ENCODE data around the gene NOD1.
"Not testable (repeated sequence)": the region's sequence is repeated elsewhere in the genome, so short reads cannot be mapped to it uniquely, and the experiment has no call there.

NOD1 gene

DNA sequence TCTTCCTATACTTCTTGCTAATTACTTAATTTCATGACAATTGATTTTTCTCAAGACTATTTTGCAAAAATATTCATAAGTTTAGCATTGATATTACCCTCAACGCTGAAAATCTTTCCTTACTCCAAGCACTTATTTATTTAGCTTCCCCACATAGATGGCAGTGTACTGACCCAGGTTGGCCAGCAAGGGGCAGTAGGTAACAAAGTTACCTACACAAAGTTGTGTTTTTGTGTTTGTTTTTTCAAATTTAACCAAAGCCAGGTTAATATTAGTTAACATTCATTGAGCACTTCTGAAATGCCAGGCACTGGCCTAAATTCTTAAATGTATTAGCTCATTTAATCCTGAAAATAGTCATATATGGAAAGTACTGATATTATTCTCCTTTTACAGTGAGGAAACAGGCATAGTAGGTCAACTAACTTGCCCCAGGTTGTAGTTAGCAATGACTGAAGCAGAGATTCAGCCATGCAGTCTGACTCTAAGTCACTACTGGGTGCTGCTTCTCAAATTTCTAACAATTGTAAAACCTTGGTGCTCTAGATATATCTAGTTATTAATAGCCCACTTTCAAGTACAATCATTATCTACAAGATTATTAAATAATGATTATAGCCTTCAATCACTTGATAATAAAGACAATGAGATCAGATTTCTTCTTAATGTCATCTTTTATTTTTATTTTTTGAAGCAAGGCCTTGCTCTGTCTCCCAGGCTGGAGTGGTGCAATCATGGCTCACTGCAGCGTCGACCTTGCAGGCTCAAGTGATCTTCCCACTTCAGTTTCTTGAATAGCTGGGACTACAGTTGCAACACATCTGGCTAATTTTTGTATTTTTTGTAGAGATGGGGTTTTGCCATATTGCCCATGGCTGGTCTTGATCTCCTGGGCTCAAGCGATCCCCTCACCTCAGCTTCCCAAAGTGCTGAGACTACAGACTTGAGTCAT lies 31.8 kb upstream of the NOD1 start:
- H3K4me3 ChIP-seq (ENCODE audit: low read length) = no peak overlapping the region
- TF ChIP-seq ZNF274 (IDR thresholded peaks at IDR 0.05; ENCODE audit: low read depth, low read length) = no peak

DNA sequence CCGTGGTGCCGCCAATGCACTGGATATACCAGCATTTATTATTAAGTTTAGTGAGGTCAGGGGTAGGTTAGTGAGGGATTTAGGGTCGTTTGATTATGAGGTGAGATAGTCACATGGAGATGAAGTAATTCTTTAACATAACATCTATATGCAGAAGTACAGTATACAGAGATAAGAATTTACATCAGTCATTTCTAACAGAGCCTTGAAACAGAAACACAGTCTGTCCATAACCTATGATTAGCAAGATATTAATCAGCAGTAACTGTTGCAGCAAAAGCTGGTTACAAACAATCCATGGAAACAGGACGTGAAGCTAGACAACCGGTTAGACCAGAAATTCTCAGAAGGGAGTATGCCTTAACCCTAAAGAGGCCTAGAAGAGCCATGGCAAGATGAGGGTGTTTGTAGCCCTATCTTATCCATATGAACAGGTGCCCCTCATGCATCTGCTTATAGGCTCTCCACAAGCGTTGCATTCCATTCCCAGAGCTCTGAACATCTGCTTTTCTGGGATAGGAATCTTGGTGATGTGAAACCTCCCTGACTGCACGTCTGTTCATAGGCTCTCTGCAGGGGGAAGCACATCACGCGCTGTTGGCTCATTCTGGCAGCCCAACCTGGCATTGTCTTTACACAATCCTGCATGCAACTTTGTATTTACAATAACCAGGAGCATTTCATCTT lies 30.7 kb upstream of the NOD1 start:
- not testable (repeated sequence) for H3K4me3 ChIP-seq (ENCODE audit: low read length)

DNA sequence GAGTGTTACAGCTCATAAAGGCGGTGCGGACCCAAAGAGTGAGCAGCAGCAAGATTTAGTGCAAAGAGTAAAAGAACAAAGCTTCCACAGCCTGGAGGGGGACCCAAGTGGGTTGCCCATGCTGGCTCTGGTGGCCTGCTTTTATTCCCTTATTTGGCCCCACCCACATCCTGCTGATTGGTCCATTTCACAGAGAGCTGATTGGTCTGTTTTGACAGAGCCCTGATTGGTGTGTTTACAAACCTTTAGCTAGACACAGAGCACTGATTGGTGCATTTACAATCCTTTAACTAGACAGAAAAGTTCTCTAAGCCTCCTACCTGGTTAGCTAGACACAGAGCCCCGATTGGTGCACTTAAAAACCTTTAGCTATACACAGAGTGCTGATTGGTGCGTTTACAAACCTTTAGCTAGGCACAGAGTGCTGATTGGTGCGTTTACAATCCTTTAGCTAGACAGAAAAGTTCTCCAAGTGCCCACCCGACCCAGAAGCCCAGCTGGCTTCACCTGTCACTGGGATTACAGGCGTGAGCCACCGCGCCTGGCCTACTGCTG lies 28.8 kb upstream of the NOD1 start:
- H3K4me3 ChIP-seq (ENCODE audit: low read length) = not testable (repeated sequence)

DNA sequence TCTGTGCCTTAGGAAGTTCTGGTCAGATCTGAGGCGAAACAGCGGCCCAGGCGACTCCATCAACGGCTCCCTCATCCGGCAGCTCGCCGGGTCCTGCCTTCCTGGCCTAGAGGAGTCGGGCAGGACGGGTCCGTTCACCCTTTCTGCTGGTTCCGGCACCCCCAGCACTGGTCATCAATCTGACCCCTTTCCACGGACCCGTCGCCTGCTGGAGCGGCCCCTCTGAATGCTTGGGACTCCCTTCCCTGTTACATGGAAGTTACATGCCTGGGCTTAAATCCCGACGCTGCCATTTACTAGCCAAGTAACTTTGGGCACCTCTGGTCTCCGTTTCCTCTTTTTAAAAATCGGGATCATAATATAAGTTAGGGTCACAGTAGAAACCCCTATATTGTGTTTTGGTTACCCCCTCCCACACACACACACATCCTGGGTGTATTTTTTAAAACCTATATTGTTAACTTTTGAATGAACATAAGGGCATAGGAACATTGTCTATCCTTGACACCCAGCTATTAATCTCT lies 26.7 kb upstream of the NOD1 start:
- TF ChIP-seq ZNF274 (IDR thresholded peaks at IDR 0.05; ENCODE audit: low read depth, low read length) = no peak
- peak overlapping the region; percentile 63 for H3K4me3 ChIP-seq (ENCODE audit: low read length)

DNA sequence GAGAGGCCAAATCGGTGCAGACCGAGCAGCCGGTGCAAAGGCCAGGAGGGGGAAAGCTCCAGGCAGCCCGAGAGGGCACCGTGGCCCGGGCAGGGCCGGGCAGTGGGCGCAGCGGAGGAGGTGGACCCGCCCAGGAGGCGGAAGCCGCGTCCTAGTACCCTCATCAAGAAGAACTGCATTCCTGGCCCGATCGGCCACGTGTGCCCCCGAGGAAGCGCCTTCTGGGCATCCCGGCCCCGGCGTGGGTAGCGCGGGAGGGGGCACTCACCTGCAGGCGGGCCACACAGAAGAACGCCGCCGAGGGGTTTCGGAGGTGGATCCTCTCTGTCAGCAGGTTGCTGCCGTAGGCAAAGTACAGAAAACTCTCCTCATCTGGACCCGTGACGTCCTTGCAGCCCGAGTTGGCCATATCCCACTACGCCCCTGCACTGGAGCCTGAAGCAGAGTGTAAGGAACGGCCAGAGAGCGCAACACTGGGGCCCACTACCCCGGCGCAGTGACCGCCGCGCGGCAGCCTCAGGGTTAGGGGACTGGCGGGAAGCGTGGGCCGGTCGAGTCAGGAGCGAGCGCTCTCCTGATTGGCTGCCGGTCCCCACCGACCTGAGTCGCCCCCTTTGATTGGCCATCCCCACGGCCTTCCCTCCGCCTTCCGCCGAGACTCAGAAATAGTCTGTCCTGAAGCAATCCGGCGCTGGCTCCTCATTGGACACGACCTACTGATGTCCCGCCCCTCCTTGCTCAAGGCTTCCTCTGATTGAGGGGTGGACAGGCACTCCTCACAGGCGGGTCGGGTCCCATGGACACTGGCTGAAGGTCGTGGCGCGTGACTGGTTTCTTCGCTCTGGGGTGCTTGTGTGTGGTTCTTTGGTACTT lies 26.0 kb upstream of the NOD1 start, which contains the start of gene GGCT:
GGCT (minus strand) TSS at position 529 of the 873 bp plus-strand sequence; CDS start at position 409, 120 bp downstream.
- peak within 1 kb of the TSS; percentile 92 for H3K4me3 ChIP-seq (ENCODE audit: low read length)
- TF ChIP-seq ZNF274 (IDR thresholded peaks at IDR 0.05; ENCODE audit: low read depth, low read length) = no peak

DNA sequence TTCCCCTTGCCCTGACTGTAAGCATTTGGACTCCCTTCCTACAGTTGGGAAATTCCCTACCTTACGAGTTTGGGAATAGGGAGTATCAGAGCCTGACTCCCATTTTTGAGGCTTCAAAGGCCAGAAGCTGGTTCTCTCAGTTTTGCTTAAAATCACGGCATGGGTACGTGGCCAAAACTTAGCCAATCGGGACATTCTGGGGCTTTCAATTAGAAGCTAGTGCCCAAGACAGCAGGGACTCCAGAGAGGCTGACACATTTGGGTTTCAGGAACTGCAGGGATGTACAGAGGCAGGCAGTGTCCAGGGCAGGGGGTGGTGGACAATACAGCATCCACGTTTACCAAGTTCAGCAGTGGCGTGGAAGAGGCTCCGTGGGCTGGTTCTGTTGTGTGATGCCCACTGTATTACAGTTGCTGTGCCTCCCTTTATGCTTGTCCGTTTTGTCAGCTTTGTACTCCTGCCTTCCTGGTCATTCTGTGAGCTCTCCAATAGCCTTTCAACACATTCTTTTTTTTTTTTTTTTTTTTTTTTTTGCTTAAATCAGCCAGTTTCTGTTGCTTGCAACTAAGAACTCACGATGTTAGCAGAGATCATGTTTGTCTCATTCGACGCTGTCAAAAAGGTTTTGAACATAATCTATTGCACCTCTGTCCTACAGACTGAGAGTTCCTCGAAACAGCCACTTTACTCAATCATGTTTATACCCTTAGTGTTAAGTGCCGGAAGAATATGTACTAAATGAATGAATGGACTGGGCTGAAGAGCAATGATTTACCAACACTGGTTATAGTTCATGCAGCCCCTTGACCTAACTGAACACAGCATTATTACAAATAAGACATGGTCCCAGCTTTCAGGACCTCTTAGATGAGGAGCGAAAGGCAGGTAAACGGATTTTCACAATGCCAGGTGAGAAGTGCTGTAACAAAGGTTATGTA lies 25.0 kb upstream of the NOD1 start:
- peak overlapping the region; percentile 92 for H3K4me3 ChIP-seq (ENCODE audit: low read length)
- TF ChIP-seq ZNF274 (IDR thresholded peaks at IDR 0.05; ENCODE audit: low read depth, low read length) = no peak

DNA sequence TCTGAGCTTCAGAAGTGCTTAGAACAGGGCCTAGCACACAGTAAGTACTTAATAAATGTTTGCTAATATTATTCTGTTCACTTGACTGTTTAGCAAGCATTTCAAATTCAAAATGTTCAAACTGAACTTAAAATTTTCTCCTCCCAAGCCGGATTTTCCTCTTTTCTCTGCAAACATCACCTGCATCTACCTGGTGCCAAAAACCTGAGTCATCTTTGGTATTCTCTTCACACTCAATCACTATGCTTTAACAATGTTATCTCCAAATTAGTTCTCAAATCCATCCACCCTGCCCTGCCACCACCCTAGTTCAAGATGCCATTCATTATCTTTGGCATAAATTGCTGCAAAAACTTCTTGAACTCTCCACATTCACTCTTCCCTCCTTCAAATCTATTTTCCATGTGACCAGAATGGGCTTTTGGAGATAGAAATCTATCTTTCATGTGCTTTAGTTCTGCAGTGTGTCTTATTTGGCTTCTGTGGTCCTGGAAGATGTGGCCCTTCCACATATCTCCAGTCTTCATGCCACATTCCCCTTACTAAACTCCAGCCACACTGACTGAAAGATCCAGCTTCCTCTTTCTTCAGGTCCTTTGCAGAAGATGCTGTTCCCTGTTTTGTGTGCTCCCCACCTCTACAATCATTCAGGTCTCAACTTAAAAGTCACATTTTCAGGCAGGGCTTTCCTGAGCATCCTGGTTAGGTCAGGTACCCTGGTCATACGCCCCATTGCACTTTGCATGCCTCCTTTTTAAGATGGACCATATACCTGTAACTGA lies 24.1 kb upstream of the NOD1 start:
- TF ChIP-seq ZNF274 (IDR thresholded peaks at IDR 0.05; ENCODE audit: low read depth, low read length) = no peak
- peak overlapping the region; percentile 92; the same call in 1 of the 2 replicates for H3K4me3 ChIP-seq (ENCODE audit: low read length)

DNA sequence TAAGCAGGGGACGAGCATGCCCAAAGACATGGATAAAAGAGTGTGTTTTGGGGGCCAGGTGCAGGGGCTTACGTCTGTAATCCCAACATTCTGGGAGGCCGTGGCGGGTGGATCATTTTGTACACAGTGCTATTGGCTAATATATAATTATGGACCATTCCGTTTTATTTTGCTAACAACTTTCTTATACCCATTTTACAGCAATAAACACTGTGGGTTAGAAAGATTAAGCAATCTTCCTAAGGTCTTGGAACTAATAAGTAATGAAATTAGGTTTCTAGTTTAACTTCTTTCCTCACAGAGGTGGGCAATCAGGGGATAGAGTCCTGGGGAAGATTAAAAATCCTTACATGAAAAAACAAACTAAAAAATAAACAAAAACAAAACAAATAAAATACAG lies 22.7 kb upstream of the NOD1 start:
- TF ChIP-seq ZNF274 (IDR thresholded peaks at IDR 0.05; ENCODE audit: low read depth, low read length) = no peak
- H3K4me3 ChIP-seq (ENCODE audit: low read length) = no peak overlapping the region

DNA sequence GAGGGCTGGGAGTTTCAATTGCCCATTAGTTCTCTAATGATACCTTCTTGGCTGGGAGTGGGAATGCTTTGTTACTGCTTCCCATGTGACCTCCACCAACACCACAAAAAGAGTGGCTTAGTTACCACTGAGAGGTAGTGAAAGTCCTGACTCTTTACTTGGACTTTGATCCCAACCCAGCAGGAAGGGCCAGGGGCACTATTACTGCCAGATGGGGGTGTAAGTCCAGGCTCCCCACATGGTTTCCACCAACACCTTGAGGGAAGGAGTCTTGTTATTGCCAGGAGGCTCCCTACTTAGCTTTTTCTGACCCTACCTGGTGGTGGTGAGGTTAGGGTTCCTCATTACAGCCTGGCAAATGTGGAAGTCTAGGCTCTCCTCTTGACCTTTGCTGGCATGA lies 14.6 kb upstream of the NOD1 start:
- no peak for TF ChIP-seq ZNF274 (IDR thresholded peaks at IDR 0.05; ENCODE audit: low read depth, low read length)
- H3K4me3 ChIP-seq (ENCODE audit: low read length) = no peak overlapping the region

DNA sequence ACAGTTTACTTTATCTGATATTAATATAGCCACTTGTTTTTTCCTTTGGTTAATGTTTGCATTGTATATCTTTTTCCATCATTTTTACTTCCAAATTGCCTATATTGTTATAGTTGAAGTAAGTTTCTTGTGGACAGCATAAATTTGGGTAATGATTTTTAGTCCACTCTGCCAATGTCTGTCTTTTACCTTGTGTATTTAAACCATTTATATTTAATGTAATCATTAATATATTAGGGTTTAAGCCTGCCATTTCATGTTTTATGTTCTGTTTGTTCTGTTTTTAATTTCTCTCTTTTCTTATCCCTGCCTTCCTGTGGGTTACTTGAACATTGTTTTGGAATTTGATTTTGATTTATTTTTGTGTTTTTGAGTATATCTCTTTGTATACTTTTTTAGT lies 12.8 kb upstream of the NOD1 start:
- TF ChIP-seq ZNF274 (IDR thresholded peaks at IDR 0.05; ENCODE audit: low read depth, low read length) = no peak
- H3K4me3 ChIP-seq (ENCODE audit: low read length) = no peak overlapping the region

DNA sequence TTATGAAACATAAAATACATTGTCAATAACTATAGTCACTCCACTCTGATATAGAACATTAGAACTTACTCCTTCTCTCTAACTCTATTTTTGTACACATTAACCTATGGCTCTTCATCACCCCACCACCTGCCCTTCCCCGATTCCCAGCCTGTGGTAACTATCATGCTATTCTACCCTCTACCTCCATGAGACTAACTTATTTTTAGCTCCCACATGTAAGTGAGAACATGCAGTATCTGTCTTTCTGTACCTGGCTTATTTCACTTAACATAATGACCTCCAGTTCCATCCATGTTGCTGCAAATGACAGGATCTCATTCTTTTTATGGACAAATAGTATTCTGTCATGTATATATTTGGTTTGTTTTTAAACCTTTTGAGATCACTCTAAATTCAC lies 8.8 kb upstream of the NOD1 start:
- no peak for TF ChIP-seq ZNF274 (IDR thresholded peaks at IDR 0.05; ENCODE audit: low read depth, low read length)
- H3K4me3 ChIP-seq (ENCODE audit: low read length) = no peak overlapping the region

DNA sequence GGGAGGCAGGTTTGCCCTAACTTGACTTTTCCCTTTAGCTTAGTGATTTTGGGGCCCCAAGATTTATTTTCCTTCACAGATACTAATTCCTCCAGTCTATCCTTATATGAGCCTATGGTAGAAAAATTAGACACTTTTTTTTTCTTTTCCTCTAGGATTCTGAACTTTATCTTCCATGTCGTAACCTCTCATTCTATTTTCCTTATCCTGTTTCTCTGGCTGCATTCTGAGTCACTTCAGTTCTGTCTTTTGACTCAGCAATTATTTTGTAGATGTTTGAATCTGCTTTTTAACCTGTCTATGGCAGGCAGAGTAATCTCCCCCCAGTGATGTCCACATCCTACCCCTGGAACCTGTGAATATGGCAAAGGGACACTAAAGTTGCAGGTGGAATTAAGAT lies 7.1 kb upstream of the NOD1 start:
- H3K4me3 ChIP-seq (ENCODE audit: low read length) = no peak overlapping the region
- TF ChIP-seq ZNF274 (IDR thresholded peaks at IDR 0.05; ENCODE audit: low read depth, low read length) = no peak

DNA sequence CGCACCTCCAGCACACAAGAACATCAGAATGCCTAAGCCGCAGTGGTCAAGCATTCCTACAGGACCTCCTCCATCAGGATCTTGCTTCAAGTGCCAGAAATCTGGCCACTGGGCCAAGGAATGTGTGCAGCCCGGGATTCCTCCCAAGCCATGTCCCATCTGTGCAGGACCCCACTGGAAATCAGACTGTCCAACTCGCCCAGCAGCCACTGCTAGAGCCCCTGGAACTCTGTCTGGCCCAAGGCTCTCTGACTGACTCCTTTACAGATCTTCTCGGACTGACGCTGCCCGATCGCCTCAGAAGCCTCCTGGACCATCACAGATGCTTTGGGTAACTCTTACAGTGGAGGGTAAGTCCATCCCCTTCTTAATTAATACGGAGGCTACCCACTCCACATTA lies 2.8 kb upstream of the NOD1 start:
- not testable (repeated sequence) for H3K4me3 ChIP-seq (ENCODE audit: low read length)
